PC-3 (cell line): ENCODE data around the gene CHST2.

Source experiments
- EZH2 ChIP-seq: fragments of 300-600 bp; sonication (generic); IDR thresholded peaks from one replicate; pipeline ENCODE4 v1.6.1; 2017; ENCODE audit warnings: antibody characterized with exemption, mild to moderate bottlenecking, low read length; ENCODE audit not compliant: unreplicated experiment
- EZH2phosphoT487 ChIP-seq: fragments of 300-600 bp; sonication (generic); IDR thresholded peaks from 2 replicates; pipeline ENCODE4 v1.6.1; 2018; ENCODE audit warnings: mild to moderate bottlenecking, antibody characterized with exemption, low read length, borderline replicate concordance
- TF ChIP-seq, protein P1 (sequence below): fragments of 300-600 bp; sonication (generic); conservative IDR thresholded peaks from 2 replicates; pipeline ENCODE4 v1.5.1; 2017; ENCODE audit warnings: antibody characterized with exemption, low read depth, mild to moderate bottlenecking, low read length

DNA sequence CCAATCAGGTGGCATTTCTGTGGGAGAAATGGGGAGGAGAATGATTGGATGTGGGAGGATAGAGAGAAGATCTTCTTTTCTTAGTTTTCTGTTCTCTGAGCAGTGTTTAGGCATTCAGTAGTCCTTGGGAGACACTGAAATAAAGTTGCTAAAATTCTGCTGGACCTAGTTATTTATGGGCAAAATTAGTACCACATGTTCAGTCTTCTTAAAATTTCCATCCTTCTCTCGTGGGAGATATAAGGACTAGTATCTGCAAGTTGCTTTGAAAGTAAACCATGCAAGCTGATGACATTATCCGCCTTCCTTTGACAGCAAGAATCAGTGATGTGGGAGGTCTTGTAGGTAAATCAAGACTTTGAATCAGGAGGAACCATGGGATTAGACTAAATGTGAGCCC lies 19.9 kb upstream of the CHST2 start:
- TF ChIP-seq EZH2phosphoT487 (no peak), EZH2 (no peak)
- TF ChIP-seq, protein P1, sequence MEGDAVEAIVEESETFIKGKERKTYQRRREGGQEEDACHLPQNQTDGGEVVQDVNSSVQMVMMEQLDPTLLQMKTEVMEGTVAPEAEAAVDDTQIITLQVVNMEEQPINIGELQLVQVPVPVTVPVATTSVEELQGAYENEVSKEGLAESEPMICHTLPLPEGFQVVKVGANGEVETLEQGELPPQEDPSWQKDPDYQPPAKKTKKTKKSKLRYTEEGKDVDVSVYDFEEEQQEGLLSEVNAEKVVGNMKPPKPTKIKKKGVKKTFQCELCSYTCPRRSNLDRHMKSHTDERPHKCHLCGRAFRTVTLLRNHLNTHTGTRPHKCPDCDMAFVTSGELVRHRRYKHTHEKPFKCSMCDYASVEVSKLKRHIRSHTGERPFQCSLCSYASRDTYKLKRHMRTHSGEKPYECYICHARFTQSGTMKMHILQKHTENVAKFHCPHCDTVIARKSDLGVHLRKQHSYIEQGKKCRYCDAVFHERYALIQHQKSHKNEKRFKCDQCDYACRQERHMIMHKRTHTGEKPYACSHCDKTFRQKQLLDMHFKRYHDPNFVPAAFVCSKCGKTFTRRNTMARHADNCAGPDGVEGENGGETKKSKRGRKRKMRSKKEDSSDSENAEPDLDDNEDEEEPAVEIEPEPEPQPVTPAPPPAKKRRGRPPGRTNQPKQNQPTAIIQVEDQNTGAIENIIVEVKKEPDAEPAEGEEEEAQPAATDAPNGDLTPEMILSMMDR: no peak
